Measurements from ENCODE around the gene IL2RG.

Gene IL2RG

DNA sequence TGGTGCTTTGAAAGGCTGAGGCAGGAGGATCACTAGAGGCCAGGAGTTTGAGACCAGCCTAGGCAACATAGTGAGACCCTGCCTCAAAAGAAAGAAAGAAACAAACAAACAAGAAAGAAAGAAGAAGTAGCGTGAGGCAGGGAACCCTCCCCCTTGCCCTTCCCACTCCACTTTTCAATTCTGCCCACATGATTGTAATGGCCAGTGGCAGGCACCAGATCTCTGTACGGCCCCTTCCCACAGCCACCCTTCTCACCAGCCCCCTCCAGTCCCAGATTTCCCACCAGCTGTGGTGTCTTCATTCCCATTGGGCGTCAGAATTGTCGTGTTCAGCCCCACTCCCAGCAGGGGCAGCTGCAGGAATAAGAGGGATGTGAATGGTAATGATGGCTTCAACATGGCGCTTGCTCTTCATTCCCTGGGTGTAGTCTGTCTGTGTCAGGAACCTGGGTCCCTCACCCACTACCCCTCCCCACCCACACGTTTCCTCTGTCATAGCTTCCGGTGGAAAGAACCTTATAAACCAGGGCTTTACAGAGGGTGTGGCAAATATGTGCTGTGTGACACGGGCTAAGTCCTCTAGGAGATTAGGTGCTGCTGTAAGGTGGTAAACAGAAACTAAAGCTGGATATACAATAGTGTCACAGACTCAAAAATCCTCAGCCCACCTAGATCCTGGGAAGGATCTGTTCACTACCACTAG is at the start of gene IL2RG:
IL2RG (minus strand) TSS at position 437 of the 703 bp plus-strand sequence; CDS start at position 399, 38 bp downstream.
- Mint-ChIP-seq H3K27ac (peak within 1 kb of the TSS; percentile 95), H3K9me3 (no peaks in the 10 kb centered on the region), H3K4me1 (peaks cover 48% of the 10 kb centered on the region), H3K4me3 (peak within 1 kb of the TSS; percentile 87), H3K36me3 (peaks cover 62% of the 10 kb centered on the region)
- DNase-seq (ENCODE audit: low spot score in 2 of 2) = peak in 1 of 2 donors; percentile 79
- ATAC-seq = peak; percentile 95

DNA sequence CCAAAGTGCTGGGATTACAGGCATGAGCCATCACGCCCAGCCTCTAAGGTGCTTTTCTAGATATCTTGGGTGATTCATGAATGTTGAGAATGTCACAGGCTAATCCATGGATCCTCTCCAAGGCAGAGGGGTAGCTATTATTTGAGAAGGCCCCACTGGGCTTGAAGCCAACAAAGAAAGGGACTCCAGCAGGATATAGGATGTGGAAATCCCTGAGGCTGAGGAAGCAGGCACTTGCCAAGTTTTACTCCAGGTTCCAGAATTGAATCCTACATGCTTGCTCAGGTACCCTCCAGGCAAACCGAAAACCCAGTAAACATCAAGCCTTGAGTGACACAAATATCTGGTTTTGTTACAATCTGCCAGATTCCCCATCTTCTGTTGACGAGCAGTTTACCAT is 49.1 kb upstream of the IL2RG start:
- peaks cover 18% of the 10 kb centered on the region for H3K4me1 Mint-ChIP-seq
- peaks cover 17% of the 10 kb centered on the region for H3K36me3 Mint-ChIP-seq
- ATAC-seq (no peak), DNase-seq (ENCODE audit: low spot score in 2 of 2) (no peak)
- H3K9me3 Mint-ChIP-seq = no peaks in the 10 kb centered on the region
- no peak overlapping the region for H3K4me3 Mint-ChIP-seq
- H3K27ac Mint-ChIP-seq = no peak overlapping the region

DNA sequence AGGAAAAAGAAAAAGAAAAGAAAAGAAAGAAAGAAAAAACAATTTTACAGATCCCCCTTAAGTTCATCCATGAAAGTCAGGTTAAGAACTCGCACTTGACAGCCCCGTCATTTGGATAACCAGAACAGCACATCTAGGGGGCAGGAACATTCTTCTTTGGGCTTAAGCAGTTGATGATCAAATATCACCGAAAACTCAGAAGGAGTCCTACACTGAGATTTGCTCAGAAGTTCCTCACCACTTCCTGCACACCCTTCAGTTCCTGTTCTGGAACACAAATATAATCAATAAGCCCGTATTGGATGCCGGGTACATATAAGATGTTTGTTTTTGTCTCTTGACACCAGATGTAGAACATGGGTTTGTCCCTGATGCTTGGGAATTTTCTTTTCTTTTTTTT is 48.0 kb upstream of the IL2RG start:
- no peaks in the 10 kb centered on the region for H3K9me3 Mint-ChIP-seq
- H3K36me3 Mint-ChIP-seq = peaks cover 13% of the 10 kb centered on the region
- no peak overlapping the region for H3K27ac Mint-ChIP-seq
- no peak overlapping the region for H3K4me3 Mint-ChIP-seq
- peaks cover 18% of the 10 kb centered on the region for H3K4me1 Mint-ChIP-seq
- ATAC-seq (no peak), DNase-seq (ENCODE audit: low spot score in 2 of 2) (no peak)

DNA sequence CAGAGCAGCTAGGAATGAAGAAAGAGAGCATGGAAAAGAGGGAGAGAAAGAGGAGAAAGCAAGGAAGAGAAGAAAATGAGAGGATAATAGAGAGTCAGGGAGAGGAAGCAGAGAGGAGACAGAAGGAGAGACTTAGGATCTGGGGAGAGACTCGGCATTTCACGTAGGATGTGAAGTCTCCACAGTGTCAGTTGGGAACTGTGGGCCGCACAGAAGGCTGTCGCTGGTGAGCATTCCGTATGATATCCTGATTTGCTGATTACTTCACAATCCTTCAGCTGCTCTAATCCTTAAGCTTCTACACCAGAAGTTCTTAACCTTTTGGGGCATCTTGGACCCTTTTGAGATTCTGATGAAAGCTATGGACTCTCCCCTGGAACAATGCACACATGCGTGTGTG is 47.2 kb upstream of the IL2RG start:
- no peaks in the 10 kb centered on the region for H3K9me3 Mint-ChIP-seq
- H3K27ac Mint-ChIP-seq = no peak overlapping the region
- DNase-seq (ENCODE audit: low spot score in 2 of 2) (no peak), ATAC-seq (no peak)
- peaks cover 13% of the 10 kb centered on the region for H3K36me3 Mint-ChIP-seq
- peaks cover 19% of the 10 kb centered on the region for H3K4me1 Mint-ChIP-seq
- no peak overlapping the region for H3K4me3 Mint-ChIP-seq

DNA sequence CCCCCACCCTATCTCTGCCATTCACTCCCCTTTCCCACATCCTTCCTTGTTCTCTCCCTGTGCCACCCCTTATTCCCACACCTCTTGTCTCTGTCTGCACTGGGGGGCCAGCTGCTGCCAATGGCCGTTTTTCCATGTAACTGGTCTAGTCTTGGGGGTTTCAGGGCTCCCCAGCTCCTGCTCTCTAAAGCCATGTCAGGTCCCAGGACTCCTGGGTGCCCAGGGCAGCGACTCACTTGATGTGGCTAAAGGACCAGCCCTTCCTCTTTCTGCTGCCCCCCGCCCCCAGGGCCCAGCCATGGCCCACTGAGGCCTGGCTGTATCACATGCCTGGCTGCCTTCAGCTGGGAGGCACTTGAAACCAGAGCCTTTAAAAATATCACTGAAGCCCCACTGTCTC is 43.3 kb upstream of the IL2RG start:
- ATAC-seq (no peak), DNase-seq (ENCODE audit: low spot score in 2 of 2) (no peak)
- Mint-ChIP-seq H3K36me3 (peaks cover 11% of the 10 kb centered on the region), H3K4me3 (no peak overlapping the region), H3K9me3 (no peaks in the 10 kb centered on the region), H3K27ac (no peak overlapping the region), H3K4me1 (peaks cover 23% of the 10 kb centered on the region)

DNA sequence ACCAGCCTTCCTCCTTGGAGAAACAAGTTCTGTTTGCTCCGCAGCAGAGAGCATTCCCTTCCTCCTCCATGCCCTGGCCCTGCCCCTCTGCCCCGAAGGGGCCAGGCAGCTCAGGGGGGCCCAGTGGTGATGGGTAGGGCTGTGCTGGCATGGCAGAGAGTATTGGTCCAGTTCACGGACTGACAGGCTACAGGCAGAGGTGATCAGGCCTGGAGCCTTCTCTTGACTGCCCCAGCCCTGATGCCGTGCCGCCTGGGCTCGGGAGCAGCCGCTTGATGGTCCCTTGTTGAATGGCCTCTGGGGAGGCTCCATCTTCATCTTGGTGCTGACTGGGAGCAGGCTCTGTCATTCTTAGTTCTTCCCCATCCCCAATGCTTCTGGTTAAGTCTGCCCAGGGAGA is 42.8 kb upstream of the IL2RG start:
- DNase-seq (ENCODE audit: low spot score in 2 of 2) = no peak
- ATAC-seq = no peak
- no peaks in the 10 kb centered on the region for H3K9me3 Mint-ChIP-seq
- no peak overlapping the region for H3K27ac Mint-ChIP-seq
- H3K4me3 Mint-ChIP-seq = no peak overlapping the region
- H3K36me3 Mint-ChIP-seq = peaks cover 11% of the 10 kb centered on the region
- H3K4me1 Mint-ChIP-seq = peaks cover 23% of the 10 kb centered on the region

DNA sequence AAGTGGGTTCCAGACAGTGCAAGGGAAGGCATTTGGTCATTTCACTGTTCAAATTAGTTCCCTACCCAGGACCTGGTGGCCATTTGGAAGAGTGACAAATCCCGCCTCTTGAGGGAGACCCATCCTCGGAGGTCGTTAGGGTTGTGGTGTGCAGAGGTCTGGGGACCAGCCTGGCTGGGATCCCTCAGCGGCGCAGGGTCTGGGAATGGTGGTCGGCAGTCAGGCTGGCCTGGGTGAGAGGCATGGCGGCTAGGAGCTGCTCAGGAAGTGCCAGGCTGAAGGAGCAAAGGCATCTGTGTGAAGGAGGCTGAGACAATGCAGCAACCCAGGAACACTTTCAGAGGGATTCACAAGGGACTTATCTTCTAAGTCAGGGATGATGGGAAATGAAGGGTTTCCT is 40.0 kb upstream of the IL2RG start:
- H3K4me3 Mint-ChIP-seq = no peak overlapping the region
- no peak overlapping the region for H3K27ac Mint-ChIP-seq
- peaks cover 5% of the 10 kb centered on the region for H3K36me3 Mint-ChIP-seq
- H3K9me3 Mint-ChIP-seq = no peaks in the 10 kb centered on the region
- H3K4me1 Mint-ChIP-seq = peaks cover 16% of the 10 kb centered on the region
- ATAC-seq (no peak), DNase-seq (ENCODE audit: low spot score in 2 of 2) (no peak)

DNA sequence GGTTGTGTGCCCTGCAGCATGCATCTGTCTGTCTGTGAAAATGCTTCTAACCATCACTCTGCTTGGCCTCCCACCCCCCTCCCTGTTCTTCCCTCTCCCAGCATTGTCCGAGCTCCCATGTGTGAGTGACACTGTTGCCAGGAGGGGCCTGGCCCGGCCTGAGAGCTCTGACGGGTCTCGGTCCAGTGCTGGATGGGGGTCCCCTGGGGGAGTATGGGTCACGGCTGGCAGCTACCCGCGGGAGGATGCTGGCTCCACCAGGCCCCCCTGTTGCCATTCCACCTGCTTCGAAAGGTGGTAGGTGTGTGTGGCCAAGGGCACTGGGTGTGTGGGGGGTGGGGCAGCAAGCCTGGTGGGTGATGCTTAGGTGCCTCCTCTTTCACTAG is 36.9 kb upstream of the IL2RG start:
- H3K4me1 Mint-ChIP-seq = peaks cover 9% of the 10 kb centered on the region
- H3K4me3 Mint-ChIP-seq = no peak overlapping the region
- H3K36me3 Mint-ChIP-seq = peaks cover 8% of the 10 kb centered on the region
- no peaks in the 10 kb centered on the region for H3K9me3 Mint-ChIP-seq
- ATAC-seq (no peak), DNase-seq (ENCODE audit: low spot score in 2 of 2) (no peak)
- H3K27ac Mint-ChIP-seq = no peak overlapping the region

DNA sequence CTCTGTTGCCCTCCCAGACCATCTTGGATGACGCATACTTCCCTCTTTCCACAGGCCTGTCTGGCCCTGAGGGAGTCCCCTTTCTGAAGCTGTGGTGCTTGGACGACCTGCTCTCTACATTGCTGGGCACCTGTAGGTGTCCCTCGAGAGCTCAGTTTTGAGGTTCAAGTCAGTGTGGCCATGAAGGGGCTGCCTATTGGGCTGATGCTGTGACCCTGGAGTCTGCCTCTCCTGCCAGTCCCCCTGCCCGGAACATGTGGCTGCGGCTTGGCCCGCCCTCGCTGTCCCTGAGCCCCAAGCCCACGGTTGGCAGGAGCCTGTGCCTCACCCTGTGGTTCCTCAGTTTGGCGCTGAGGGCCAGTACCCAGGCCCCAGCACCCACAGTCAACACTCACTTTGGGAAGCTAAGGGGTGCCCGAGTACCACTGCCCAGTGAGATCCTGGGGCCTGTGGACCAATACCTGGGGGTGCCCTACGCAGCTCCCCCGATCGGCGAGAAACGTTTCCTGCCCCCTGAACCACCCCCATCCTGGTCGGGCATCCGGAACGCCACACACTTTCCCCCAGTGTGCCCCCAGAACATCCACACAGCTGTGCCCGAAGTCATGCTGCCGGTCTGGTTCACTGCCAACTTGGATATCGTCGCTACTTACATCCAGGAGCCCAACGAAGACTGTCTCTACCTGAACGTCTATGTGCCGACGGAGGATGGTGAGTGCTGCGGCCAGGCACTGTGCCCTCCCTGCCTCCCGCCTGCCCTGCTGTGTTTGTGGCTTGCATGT is 36.3 kb upstream of the IL2RG start:
- DNase-seq (ENCODE audit: low spot score in 2 of 2) (no peak), ATAC-seq (no peak)
- Mint-ChIP-seq H3K9me3 (no peaks in the 10 kb centered on the region), H3K4me3 (no peak overlapping the region), H3K36me3 (peaks cover 9% of the 10 kb centered on the region), H3K4me1 (peaks cover 8% of the 10 kb centered on the region), H3K27ac (no peak overlapping the region)

GRCh38 chrX:71144651-71145050 is 33.3 kb upstream of the IL2RG start, which contains the start of gene NLGN3:
NLGN3 (plus strand) TSS chrX:71144841; CDS start chrX:71147750, 2,909 bp downstream.
- H3K4me1 Mint-ChIP-seq = peaks cover 8% of the 10 kb centered on the region
- no peaks in the 10 kb centered on the region for H3K9me3 Mint-ChIP-seq
- ATAC-seq (no peak), DNase-seq (ENCODE audit: low spot score in 2 of 2) (no peak)
- no peak within 1 kb of the TSS for H3K27ac Mint-ChIP-seq
- H3K4me3 Mint-ChIP-seq = peak within 1 kb of the TSS; percentile 19
- H3K36me3 Mint-ChIP-seq = peaks cover 37% of the 10 kb centered on the region

- ATAC-seq (no peak), DNase-seq (ENCODE audit: low spot score in 2 of 2) (no peak)
- no peaks in the 10 kb centered on the region for H3K9me3 Mint-ChIP-seq
- peaks cover 49% of the 10 kb centered on the region for H3K36me3 Mint-ChIP-seq
- H3K4me3 Mint-ChIP-seq = no peak overlapping the region
- no peak overlapping the region for H3K27ac Mint-ChIP-seq
- H3K4me1 Mint-ChIP-seq = peaks cover 17% of the 10 kb centered on the region
Measured at GRCh38 chrX:71143508-71143907, 32.1 kb upstream of the IL2RG start.

DNA sequence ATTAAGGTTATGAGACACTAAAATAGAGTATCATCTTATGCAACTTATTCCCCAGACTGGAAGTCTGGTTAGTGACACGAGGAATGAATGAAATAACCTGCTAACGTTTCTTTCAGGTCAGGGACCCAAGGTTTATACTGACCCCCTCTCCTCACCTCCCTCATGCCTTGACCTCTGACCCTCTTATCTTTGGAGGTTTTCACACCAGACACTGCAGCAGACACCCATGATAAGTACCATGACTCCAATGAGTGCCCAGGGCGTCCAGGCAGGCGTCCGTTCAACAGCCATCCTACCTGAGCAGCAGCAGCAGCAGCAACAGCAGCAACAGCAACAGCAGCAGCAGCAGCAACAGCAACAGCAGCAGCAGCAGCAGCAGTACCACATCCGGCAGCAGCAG is 29.1 kb upstream of the IL2RG start:
- H3K4me1 Mint-ChIP-seq = peaks cover 8% of the 10 kb centered on the region
- no peak for DNase-seq (ENCODE audit: low spot score in 2 of 2)
- H3K9me3 Mint-ChIP-seq = no peaks in the 10 kb centered on the region
- H3K27ac Mint-ChIP-seq = no peak overlapping the region
- H3K36me3 Mint-ChIP-seq = peaks cover 79% of the 10 kb centered on the region
- no peak for ATAC-seq
- no peak overlapping the region for H3K4me3 Mint-ChIP-seq

DNA sequence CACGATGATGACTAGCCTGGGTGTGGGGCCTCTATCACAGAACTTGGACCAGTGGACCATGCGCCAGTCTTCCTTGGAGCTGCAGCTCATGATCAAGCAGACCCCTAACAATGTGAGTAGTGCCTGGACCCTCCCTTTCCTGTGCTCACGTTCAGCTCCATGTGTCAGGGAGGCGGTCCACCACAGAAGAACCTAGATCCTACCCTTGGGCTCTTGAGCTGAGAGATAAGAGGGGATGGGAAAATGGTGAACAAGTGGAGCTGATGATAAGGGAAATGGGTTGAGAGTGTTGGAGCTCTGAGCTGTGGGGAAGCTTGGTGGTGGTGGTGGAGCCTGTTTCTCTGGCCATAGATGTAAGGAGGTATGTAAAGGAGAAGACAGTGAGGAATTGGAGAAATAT is 20.1 kb upstream of the IL2RG start:
- H3K4me3 Mint-ChIP-seq = no peak overlapping the region
- no peak for DNase-seq (ENCODE audit: low spot score in 2 of 2)
- no peak for ATAC-seq
- peak overlapping the region; percentile 32 for H3K27ac Mint-ChIP-seq
- H3K9me3 Mint-ChIP-seq = no peaks in the 10 kb centered on the region
- H3K4me1 Mint-ChIP-seq = peaks cover 25% of the 10 kb centered on the region
- H3K36me3 Mint-ChIP-seq = peaks cover 97% of the 10 kb centered on the region

DNA sequence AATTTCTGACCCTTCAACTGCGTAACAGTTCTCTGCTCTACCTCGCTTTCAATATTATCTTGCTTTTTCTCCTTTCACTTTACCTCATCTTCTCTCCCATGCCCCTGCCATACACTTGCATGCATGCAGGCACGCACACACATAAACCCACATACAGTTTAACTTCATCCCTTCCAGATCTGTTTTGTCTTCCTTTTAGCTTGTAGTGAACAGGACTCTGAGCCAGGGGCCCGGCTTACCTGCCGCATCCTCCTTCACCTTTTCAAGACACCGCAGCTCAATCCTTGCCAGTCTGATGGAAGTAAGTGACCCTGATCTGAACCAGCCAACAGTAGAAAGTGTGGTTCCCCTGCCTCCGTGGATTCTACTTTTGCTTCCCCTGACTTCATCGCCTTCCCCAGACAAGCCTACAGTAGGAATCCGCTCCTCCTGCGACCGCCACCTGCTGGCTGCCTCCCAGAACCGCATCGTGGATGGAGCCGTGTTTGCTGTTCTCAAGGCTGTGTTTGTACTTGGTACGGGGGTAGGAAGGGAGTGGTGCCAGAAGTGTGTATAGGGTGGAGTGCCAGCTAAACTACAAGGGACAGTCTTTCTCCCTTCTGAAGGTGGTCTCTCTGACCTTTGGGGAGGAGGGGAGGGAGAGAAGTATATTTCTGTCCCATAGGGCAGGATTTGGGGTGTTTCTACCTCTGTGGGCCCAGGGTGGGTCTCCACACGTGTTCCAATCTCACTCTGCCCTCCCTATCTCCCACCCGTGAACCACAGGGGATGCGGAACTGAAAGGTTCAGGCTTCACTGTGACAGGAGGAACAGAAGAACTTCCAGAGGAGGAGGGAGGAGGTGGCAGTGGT is 17.8 kb upstream of the IL2RG start:
- Mint-ChIP-seq H3K36me3 (peaks cover 90% of the 10 kb centered on the region), H3K9me3 (no peaks in the 10 kb centered on the region), H3K4me3 (peak overlapping the region; percentile 55), H3K4me1 (peaks cover 32% of the 10 kb centered on the region), H3K27ac (peak overlapping the region; percentile 72)
- ATAC-seq (peak; percentile 90), DNase-seq (ENCODE audit: low spot score in 2 of 2) (peak; percentile 61 to 80)

GRCh38 chrX:71128166-71128833 is 16.9 kb upstream of the IL2RG start:
- Mint-ChIP-seq H3K9me3 (no peaks in the 10 kb centered on the region), H3K4me3 (peak overlapping the region; percentile 55), H3K36me3 (peaks cover 90% of the 10 kb centered on the region), H3K27ac (peak overlapping the region; percentile 72), H3K4me1 (peaks cover 34% of the 10 kb centered on the region)
- ATAC-seq (peak; percentile 35), DNase-seq (ENCODE audit: low spot score in 2 of 2) (no peak)

Measured in stimulated activated effector memory CD8-positive, alpha-beta T cell treated with anti-CD3 and anti-CD28 coated beads, Interleukin-12 subunit alpha, Interleukin-12 subunit beta, amount 100 ng/mL, for 72 hours (primary cell).